ENCODE data around the gene CLEC4G. TPM values are rescaled to one million over a fixed set of nuclear protein-coding genes. Genes with fewer than 3 reads are reported as not detected.
A peak's percentile ranks its signal among the peaks of the same experiment; 100 is the strongest.

CLEC4G gene
- total and polyA plus RNA-seq, 2 of the 8 experiments (the other 6 are each of a cell fraction or from before 2014, with no cell fraction given): 0.35 to 2.9 TPM

GRCh38 chr19:7744871-7745650 lies 13.2 kb upstream of the CLEC4G start:
- ChIA-PET CTCF (ENCODE audit: partially characterized antibody) (no interaction called here), POLR2A (ENCODE audit: partially characterized antibody) (no interaction called here)
- H2AK5ac ChIP-seq (ENCODE audit: low read depth, low read length): 0 out of 2 replicates have a peak overlapping the region, but pooled peaks have one; percentile 9
- no peak overlapping the region for H3K9ac ChIP-seq (replicated peaks in 1 of 4; ENCODE audit: extremely low read depth in 1 of 4, low read depth in 3 of 4, low read length in 3 of 4)
- DNase-seq (ENCODE audit: low read depth in 1 of 2, low spot score in 2 of 2) (no peak), FAIRE-seq (no peak)
- H2BK12ac ChIP-seq (ENCODE audit: low read depth, low read length): 0 out of 2 replicates have a peak overlapping the region, but pooled peaks have one; percentile 53
- H3K4ac ChIP-seq (replicated peaks; ENCODE audit: insufficient read length, low read depth, low read length): no peak overlapping the region
- no peaks in the 10 kb centered on the region for H3K36me3 ChIP-seq (ENCODE audit: control insufficient read depth in 2 of 4, insufficient read depth in 4 of 4, low read length in 3 of 4)
- H4K20me1 ChIP-seq (replicated peaks in 1 of 2; ENCODE audit: control insufficient read depth in 1 of 2, insufficient read depth in 2 of 2, low read length in 2 of 2): no peaks in the 10 kb centered on the region
- peaks cover 0 to 2% (median 0%) of the 10 kb centered on the region in 4 experiments; a peak in 1 of 7 replicates for H3K27me3 ChIP-seq (replicated peaks in 1 of 4; ENCODE audit: control insufficient read depth in 3 of 4, extremely low read depth in 1 of 4, insufficient read depth in 3 of 4, low read length in 3 of 4)
- H3K79me2 ChIP-seq (ENCODE audit: control insufficient read depth in 1 of 2, insufficient read depth in 2 of 2, low read length in 2 of 2): no peaks in the 10 kb centered on the region
- H3K23me2 ChIP-seq (ENCODE audit: low read depth, low read length): no peaks in the 10 kb centered on the region
- WGBS, 2 experiments (ENCODE audit: extremely low coverage in 1 of 2, insufficient coverage in 1 of 2, insufficient read length in 1 of 2, insufficient replicate concordance in 2 of 2, low coverage in 1 of 2, low lambda C conversion rate in 2 of 2, missing lambda C conversion rate in 1 of 2): 93% methylated on average over 12 of the region's 12 CpGs; no CpG with 5 or more reads in 1 of the 2 experiments
- H3K27ac ChIP-seq (ENCODE audit: low read depth, low read length): no peak overlapping the region
- no peak overlapping the region for H3K14ac ChIP-seq (ENCODE audit: insufficient read length)
- no peaks in the 10 kb centered on the region for H3K79me1 ChIP-seq (ENCODE audit: low read depth, low read length)
- H4K5ac ChIP-seq (ENCODE audit: insufficient read length, low read depth, low read length): no peak overlapping the region
- H2AFZ ChIP-seq (ENCODE audit: low read length): no peak overlapping the region
- H3K23ac ChIP-seq (ENCODE audit: insufficient read length): no peak overlapping the region
- no peak overlapping the region for H3K18ac ChIP-seq (ENCODE audit: extremely low read depth, low read length)
- no peak overlapping the region for H3K4me3 ChIP-seq (ENCODE audit: extremely low read depth in 1 of 4, insufficient read depth in 2 of 4, low read depth in 3 of 4, low read length in 4 of 4)
- no peak overlapping the region; the same call in 1 of the 2 replicates for H2BK5ac ChIP-seq (ENCODE audit: low read depth, low read length)
- peaks cover 0 to under 1% of the 10 kb centered on the region in 2 experiments; a peak in 1 of 4 replicates for H3K9me3 ChIP-seq (ENCODE audit: insufficient read depth in 2 of 2, low read depth in 1 of 2, low read length in 1 of 2)
- H2BK20ac ChIP-seq (ENCODE audit: low read length): no peak overlapping the region
- H2BK120ac ChIP-seq (replicated peaks; ENCODE audit: low read depth, low read length): no peak overlapping the region
- no peak overlapping the region for H3K4me2 ChIP-seq (ENCODE audit: insufficient read depth in 1 of 2, low read depth in 2 of 2, low read length in 2 of 2)
- no peak overlapping the region for H4K8ac ChIP-seq (ENCODE audit: extremely low read depth, insufficient read depth, low read length)
- H3K4me1 ChIP-seq (replicated peaks in 1 of 4; ENCODE audit: control insufficient read depth in 3 of 4, insufficient read depth in 4 of 4, low read length in 3 of 4): peaks cover 3 to 15% (median 8%) of the 10 kb centered on the region in 4 experiments; a peak in 6 of 7 replicates
- no peak overlapping the region for H3K56ac ChIP-seq (replicated peaks; ENCODE audit: insufficient read length, low read depth, low read length)
- no peak overlapping the region for H4K91ac ChIP-seq (replicated peaks; ENCODE audit: insufficient read length, low read length)
- no peak overlapping the region for H2BK15ac ChIP-seq (ENCODE audit: low read length)
- TF ChIP-seq RXRA (IDR thresholded peaks at IDR 0.05; ENCODE audit: insufficient read depth, low read depth, low read length): no peak
- no peak for TF ChIP-seq SAP30 (IDR thresholded peaks at IDR 0.05; ENCODE audit: insufficient read depth, insufficient replicate concordance, low read length)
- TF ChIP-seq RNF2 (IDR thresholded peaks at IDR 0.05; ENCODE audit: borderline replicate concordance, low read depth, low read length, missing control alignments, poor library complexity, severe bottlenecking): no peak
- TF ChIP-seq, protein P1, sequence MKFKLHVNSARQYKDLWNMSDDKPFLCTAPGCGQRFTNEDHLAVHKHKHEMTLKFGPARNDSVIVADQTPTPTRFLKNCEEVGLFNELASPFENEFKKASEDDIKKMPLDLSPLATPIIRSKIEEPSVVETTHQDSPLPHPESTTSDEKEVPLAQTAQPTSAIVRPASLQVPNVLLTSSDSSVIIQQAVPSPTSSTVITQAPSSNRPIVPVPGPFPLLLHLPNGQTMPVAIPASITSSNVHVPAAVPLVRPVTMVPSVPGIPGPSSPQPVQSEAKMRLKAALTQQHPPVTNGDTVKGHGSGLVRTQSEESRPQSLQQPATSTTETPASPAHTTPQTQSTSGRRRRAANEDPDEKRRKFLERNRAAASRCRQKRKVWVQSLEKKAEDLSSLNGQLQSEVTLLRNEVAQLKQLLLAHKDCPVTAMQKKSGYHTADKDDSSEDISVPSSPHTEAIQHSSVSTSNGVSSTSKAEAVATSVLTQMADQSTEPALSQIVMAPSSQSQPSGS (IDR thresholded peaks at IDR 0.05; ENCODE audit: low read length): no peak
- no peak for TF ChIP-seq HDAC6 (IDR thresholded peaks at IDR 0.05; ENCODE audit: low read depth, low read length)
- TF ChIP-seq MAX (IDR thresholded peaks at IDR 0.05): no peak
- TF ChIP-seq KDM4A (IDR thresholded peaks at IDR 0.05; ENCODE audit: low read depth, low read length, severe bottlenecking): no peak
- TF ChIP-seq, protein P2, sequence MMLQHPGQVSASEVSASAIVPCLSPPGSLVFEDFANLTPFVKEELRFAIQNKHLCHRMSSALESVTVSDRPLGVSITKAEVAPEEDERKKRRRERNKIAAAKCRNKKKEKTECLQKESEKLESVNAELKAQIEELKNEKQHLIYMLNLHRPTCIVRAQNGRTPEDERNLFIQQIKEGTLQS (IDR thresholded peaks at IDR 0.05; ENCODE audit: insufficient read depth, low read depth, low read length): no peak

Data from H1 (cell line).